ENCODE data around the gene KANK3.
"Not testable (repeated sequence)": the region's sequence is repeated elsewhere in the genome, so short reads cannot be mapped to it uniquely, and the experiment has no call there.

Gene KANK3

DNA sequence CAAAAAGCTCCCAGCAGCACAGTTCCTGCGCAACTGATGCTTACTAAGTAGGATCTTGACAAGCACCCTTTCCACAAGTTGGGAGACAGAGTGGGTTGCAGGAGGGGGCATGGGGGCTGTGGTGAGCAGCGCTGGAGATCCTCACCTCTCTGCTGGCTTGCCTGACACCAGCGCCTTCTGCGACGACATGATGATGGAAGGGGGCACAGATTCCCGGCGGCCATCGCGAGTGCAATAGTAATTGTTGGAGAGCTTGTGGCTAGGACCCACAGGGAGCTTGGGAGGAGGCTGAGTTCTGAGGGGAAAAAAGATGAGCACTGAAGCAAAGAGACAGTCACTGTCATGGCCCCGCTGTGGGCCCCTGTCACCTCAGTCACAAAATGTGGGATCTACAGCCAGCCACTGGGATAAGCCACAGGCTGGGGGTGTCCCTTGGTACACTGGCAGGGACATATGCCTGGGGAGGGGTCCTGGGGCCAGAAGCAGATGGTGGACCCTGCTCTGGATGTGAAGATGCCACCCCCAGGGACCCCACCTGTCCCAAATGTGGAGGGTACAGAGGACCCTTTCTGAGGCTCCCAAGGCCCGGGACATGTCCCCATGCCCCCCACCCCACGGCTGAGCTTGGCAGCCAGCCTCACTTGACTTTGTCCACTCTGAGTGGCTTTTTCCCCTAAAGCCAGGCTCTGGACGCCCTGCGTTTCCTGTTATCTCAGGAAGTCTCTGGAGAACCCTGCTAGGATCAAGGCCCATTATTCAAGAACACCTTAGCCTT, 26.5 kb downstream of the KANK3 start:
- DNase-seq: no peak

DNA sequence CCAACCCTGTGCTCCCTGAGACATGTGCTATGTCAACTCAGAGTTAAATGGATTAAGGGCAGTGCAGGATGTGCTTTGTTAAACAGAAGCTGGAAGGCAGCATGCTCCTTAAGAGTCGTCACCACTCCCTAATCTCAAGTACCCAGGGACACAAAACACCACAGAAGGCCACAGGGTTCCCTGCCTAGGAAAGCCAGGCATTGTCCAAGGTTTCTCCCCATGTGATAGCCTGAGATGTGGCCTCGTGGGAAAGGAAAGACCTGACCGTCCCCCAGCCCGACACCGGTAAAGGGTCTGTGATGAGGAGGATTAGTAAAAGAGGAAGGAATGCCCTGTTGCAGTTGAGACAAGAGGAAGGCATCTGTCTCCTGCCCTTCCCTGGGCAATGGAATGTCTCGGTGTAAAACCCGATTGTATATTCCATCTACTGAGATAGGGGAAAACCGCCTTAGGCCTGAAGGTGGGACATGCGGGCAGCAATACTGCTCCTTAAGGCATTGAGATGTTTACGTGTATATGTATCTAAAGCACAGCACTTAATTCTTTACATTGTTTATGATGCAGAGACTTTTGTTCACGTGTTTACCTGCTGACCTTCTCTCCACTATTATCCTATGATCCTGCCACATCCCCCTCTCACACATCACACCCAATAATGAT, 28.0 kb downstream of the KANK3 start:
- not testable (repeated sequence) for DNase-seq

DNA sequence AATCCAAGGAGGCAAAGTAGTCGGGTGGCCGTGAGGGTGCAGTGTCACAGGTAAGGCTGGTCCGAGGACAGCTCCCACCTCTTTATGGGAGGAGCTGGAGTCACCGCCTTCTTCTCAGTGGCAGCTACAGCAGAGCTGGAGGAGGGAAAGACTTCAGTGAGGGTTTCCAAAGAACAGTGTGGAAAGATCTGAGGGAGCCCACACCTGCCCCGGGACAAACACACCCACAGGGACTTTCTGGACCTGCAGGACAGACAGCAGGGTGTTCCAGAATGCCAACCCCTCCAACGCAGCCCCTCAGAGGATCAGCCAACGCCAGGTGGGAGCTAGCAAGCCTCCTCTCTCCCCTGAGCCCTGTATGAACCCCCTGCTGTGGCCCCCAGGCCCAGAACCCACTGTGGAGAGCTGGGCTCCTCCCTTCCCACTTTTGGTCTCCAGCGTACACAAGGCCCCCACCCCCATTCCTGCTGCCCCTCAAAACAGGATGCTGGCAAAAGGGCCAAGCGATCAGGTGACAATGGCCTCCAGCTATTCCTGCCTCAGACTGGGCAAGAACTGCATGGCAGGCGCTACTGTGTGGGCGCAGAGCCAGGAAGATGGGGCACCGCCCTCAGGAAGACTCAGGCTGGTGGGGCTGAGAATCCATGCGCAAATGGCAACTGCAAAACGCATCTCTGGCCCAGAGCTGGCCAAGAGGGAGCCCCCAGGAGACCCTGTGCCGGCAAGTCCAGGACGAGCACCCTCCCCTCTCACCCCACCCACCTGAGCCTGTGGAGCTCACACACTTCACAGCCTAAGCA, 31.4 kb downstream of the KANK3 start:
- no peak for DNase-seq

DNA sequence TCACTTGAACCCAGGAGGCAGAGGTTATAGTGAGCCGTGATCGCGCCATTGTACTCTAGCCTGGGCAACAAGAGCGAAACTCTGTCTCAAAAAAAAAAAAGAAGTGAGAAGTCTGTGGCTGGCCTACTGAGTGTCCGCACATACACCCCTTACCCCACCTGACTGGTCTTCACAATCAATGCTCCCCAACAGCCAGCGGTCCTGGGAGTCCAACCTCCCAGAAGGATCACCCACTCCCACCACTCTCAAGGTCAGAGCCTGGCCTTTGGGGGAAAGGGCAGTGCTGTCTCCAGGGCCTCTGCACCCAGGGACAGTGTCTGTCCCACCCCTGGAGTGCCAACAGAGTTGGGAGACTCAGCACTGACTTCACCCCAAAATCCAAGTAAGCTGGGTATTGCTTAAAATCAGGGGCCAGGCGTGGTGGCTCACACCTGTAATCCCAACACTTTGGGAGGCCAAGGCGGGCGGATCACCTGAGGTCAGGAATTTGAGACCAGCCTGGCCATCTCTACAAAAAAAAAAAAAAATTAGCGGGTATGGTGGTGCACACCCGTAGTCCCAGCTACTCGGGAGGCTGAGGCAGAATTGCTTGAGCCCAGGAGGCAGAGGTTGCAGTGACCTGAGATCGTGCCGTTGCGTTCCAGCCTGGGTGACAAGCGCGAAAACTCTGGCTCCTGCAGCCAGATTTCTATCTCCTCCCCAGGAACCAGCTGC, 32.6 kb downstream of the KANK3 start:
- DNase-seq: no peak

DNA sequence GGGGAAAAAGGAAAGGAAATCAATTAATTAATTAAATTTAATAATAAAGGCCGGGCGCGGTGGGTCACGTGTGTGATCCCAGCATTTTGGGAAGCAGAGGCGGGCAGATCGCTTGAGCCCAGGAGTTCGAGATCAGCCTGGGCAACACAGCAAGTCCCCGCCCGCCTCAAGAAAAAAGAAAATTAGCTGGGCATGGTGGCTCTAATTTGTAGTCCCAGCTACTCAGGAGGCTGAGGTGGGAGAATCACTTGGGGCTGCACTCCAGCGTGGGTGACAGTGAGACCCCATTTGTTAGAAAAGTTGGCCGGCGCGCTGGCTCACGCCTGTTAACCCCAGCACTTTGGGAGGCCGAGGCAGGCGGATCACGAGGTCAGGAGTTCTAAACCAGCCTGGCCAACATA, 34.2 kb downstream of the KANK3 start:
- no peak for DNase-seq

DNA sequence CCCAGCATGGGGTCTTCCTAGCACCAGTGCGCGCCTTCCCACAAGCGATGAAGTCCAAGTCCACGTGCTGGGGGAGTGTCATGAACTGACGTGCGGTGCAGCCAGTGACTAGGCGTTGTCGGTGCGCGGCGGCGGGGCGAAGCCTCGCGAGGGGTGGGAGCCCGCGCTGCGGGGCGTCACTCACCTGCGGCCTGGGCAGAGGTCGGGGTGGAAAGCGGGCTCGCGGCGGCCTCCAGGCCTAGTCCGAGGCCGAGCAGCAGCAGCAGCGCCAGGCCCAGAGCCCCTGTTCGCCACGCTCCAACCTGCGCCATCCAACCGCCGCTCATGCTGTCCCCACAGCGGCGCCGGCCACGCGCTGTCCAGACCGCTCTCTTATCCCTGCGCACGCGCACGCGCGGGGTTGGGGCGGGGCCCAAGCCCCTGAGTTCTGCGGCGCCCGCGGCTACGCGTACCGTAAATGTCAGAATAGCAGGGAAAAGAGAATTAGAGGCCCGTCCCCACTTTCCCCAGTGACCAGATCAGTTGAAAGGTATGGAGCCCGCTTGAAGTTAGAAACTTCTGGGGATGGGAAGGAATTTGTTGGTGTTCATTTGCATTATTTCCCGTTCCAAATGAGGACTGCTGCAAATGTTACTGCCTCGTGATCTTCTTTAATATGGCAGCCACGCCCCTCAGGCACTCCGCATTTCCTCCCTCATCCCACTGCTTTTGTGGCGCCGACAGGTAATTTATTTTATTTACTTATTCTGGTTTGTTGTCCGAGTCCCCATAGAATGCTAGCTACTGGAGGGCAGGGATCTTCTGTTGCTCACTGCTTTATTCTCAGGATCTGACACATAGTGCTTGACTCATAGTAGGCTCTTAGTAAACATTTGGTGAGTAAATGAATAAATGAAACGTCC, 34.8 kb downstream of the KANK3 start, which contains the start of gene CD320:
CD320 (minus strand) TSS at position 394 of the 902 bp plus-strand sequence; CDS start at position 326, 68 bp downstream.
- DNase-seq: peak; percentile 50

DNA sequence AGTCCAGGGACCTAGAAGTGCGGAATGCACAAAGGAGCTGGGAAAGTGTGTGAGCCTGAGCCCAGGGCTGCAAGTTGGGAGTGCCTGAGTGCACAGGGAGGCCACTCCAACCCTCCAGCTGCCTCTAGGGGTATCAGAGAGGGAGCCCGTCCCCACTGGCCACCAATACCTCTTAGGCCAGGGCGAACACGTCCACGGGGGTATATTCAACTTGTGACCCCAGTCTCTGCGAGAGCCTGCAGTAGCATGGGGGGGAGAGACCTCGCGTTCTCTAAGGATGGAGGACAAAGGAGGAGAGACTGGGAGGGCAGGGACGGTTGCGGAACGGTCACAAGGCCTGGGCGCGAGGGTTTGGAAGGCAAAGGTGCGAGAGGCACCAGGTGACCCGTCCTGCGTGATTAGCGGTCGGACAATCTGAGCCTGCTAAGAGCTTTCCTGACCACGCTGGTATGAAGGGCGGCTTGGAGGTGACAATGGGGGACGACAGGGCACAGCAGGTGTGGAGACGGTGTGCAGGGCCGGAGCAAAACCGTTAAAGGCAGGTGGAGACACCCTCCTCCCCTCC, 35.6 kb downstream of the KANK3 start:
- DNase-seq: no peak

DNA sequence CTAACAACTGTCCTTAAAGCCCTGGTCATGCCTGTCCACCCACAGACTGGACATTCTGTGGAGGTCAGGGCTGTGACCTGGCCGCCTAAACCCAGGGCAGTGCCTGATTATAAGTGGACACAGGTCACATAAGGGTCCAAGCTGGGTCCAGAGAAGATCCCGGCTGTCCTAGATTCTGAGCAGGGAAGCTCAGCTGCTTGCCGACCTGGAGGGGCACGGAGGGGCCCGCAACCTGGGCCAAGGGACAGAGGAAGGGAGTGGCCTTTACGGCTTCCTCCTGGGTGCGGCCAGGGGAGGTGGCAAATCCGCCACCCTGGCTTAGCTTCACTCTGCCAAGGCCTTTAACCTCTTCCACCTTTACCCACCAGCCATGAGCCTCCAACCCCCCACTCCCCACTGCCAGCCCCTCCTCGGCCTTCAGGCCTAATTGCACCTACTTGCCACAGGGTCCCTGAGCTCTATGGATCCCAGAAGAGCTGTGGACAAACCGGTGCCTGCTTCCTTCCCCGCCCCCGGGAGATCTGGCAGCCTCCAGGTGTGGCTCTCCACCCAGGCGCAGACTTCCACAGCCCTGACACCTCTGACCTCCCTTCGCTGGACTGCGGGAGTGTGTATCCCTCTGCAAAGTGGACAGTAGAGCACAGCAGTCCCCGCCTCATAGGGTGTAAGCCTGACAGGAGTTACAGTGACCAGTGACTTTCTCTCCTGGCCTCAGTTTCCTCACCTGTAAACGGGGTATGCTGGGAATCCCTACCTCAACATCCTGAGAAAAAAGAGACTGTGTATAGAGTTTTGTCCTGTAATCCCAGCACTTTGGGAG, 36.6 kb downstream of the KANK3 start:
- DNase-seq: no peak

DNA sequence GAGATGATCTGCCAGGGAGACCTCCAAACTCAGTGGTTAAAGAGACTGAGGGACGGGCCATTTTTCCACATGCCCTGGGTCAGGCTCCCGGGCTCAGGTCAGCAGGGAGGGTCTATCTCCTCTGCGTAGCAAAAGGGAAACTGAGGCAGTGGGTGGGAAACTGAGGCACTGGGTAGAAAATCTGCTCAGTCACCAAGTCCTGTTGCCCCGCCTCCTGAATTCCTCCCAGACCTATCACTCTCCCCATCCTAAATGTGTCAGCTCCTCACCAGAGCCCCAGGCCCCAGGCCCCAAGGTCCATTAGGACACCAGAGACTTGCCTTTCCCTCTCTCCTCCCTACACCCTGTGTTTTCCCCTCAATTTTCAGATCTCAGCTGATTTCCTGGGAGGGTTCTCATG, 37.3 kb downstream of the KANK3 start:
- DNase-seq: no peak

DNA sequence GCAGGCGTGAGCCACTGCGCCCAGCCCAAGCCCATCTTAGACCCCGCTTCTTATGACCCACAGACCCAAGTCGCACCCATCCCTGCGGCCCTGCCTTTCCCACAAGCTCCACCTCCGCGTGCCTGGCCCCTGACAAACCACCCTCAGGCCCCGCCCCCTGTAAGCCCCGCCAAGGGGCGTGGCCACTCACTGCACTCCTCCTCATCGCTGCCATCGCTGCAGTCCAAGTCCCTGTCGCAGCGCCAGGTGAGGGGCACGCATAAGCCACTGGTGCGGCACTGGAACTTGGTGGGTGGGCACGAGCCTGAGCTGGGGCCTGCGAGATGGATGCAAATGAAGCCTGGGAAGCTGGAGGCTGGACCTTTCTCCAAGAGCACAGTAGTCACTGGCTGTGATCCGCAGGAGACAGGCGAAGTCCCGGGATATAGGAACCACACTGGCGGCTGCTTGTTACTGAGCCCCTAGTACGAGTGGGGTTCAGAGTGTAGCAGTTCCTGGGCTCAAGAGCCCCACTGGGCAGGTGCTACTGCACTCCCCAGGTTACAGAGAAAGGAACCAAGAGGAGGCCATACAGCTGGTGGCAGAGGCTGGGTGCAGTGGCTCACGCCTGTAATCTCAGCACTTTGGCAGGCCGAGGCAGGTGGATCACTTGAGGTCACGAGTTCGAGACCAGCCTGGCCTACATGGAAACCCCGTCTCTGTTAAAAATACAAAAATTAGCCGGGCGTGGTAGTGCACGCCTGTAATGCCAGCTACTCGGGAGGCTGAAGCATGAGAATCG, 38.0 kb downstream of the KANK3 start:
- DNase-seq: no peak

DNA sequence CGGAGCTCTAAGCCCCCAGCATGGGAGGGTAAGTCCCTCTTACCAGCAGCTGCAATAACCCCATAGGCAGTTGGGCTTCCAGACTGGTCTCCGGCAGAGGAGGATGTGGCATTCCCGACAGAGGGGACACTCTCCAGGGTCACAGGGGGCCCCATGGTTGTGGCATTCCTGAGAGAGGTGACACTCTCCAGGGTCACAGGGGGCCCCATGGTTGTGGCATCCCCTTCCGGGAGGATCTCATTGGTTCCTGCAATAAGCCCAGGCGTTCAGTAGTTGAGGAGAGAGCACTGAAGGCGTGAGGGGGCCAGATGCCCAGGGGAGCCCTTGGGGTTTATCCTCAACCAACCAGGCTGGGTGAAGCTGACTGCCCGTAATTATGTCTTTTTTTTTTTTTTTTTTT, 40.3 kb downstream of the KANK3 start:
- DNase-seq: no peak

DNA sequence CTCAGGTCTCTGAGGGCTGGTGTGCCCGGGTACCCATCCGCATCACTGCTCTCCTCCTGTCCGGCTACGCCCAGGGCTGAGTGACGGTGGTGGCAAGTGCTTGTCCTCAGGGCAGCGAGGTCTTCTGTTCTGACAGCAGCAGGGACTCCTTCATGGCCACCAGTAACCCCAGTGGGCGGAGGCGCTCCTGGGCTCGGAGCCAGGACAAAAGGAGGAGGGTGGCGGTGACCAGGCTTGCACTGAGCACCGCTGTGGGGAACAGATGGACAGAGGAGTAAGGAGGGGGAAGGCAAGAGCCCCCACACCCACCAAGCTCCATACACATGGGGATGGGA, 40.7 kb downstream of the KANK3 start:
- no peak for DNase-seq

DNA sequence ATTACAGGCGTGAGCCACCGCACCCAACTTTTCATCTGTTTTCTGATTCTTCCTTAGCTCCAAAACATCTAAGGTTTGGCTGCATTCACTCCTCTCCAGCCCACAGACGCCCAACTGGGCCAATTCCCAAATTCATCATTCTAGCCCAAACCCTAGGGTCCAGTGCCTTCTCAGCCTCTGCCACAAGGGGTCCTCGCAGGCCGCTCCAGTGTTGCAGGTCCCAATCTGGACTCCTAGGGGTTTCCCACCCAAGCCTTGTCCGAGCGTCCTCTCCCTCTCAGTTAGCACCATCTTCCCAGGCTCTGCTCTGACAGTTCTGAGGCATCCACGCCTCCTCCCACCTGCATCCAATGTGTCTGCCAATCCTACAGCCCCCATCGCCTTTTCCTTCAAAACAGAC, 51.7 kb downstream of the KANK3 start:
- not testable (repeated sequence) for DNase-seq

DNA sequence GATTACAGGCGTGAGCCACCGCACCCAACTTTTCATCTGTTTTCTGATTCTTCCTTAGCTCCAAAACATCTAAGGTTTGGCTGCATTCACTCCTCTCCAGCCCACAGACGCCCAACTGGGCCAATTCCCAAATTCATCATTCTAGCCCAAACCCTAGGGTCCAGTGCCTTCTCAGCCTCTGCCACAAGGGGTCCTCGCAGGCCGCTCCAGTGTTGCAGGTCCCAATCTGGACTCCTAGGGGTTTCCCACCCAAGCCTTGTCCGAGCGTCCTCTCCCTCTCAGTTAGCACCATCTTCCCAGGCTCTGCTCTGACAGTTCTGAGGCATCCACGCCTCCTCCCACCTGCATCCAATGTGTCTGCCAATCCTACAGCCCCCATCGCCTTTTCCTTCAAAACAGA, 66.6 kb downstream of the KANK3 start:
- DNase-seq: not testable (repeated sequence)

Data from NCI-H1436 treated with DMSO at 0.1 percent for 48 hours (cell line).